ENCODE measurements around the gene SLC25A17. TPM values are rescaled to one million over a fixed set of nuclear protein-coding genes. Genes with fewer than 3 reads are reported as not detected.
"Not testable (repeated sequence)": the region's sequence is repeated elsewhere in the genome, so short reads cannot be mapped to it uniquely, and the experiment has no call there.

SLC25A17 gene
- total RNA-seq, 1 donor from 2014 or later, result 15.7 TPM

- no peak for DNase-seq (ENCODE audit: low read depth in 2 of 2)
Observed at GRCh38 chr22:40720538-40721256, 98.4 kb downstream of the SLC25A17 start.

GRCh38 chr22:40720156-40720537, 99.0 kb downstream of the SLC25A17 start:
- not testable (repeated sequence) for DNase-seq (ENCODE audit: low read depth in 2 of 2)

Other genes starting within 250 kb of the SLC25A17 start
- 12.8 and 24.5 TPM in 2 replicates for gene MRTFA, start 182.6 kb downstream of the SLC25A17 start, total RNA-seq
- 0.13 TPM in 2 replicates for gene MCHR1, start 139.9 kb downstream of the SLC25A17 start, total RNA-seq
- gene ST13, start 37.3 kb upstream of the SLC25A17 start, total RNA-seq, result 167 and 190 TPM in 2 replicates
- gene XPNPEP3, start 37.8 kb upstream of the SLC25A17 start, total RNA-seq, result 5.4 and 7.0 TPM in 2 replicates
- not detected in 2 replicates for gene DNAJB7, start 42.8 kb upstream of the SLC25A17 start, total RNA-seq
- gene RBX1, start 132.0 kb upstream of the SLC25A17 start, total RNA-seq, result 74.8 and 93.5 TPM in 2 replicates